ENCODE results near the gene TTN. TPM values are rescaled to one million over a fixed set of nuclear protein-coding genes. Genes with fewer than 3 reads are reported as not detected.
"Not testable (repeated sequence)": the region's sequence is repeated elsewhere in the genome, so short reads cannot be mapped to it uniquely, and the experiment has no call there.

The TTN gene
- total RNA-seq, 1 donor from 2014 or later, result 2.0 TPM

- intact Hi-C loops (cut with DNase I), result no loop called here
- no peaks in the 10 kb centered on the region for H3K36me3 ChIP-seq
- H3K9me3 ChIP-seq, result no peaks in the 10 kb centered on the region
- H3K27ac ChIP-seq, result no peak overlapping the region
- H3K27me3 ChIP-seq, result no peaks in the 10 kb centered on the region
- DNase-seq (ENCODE audit: extremely low spot score in 2 of 2), result no peak
- TF ChIP-seq, protein P1, sequence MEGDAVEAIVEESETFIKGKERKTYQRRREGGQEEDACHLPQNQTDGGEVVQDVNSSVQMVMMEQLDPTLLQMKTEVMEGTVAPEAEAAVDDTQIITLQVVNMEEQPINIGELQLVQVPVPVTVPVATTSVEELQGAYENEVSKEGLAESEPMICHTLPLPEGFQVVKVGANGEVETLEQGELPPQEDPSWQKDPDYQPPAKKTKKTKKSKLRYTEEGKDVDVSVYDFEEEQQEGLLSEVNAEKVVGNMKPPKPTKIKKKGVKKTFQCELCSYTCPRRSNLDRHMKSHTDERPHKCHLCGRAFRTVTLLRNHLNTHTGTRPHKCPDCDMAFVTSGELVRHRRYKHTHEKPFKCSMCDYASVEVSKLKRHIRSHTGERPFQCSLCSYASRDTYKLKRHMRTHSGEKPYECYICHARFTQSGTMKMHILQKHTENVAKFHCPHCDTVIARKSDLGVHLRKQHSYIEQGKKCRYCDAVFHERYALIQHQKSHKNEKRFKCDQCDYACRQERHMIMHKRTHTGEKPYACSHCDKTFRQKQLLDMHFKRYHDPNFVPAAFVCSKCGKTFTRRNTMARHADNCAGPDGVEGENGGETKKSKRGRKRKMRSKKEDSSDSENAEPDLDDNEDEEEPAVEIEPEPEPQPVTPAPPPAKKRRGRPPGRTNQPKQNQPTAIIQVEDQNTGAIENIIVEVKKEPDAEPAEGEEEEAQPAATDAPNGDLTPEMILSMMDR (IDR thresholded peaks at IDR 0.05), result no peak
- TF ChIP-seq POLR2A (IDR thresholded peaks at IDR 0.05) (no peak), POLR2AphosphoS5 (IDR thresholded peaks at IDR 0.05; ENCODE audit: insufficient read depth in 1 of 2, low read depth in 1 of 2) (no peak)
- no peak overlapping the region for H3K4me3 ChIP-seq
- no peaks in the 10 kb centered on the region for H3K4me1 ChIP-seq
These were observed 127.3 kb downstream of the TTN start for GRCh38 chr2:178679891-178680290.

DNA sequence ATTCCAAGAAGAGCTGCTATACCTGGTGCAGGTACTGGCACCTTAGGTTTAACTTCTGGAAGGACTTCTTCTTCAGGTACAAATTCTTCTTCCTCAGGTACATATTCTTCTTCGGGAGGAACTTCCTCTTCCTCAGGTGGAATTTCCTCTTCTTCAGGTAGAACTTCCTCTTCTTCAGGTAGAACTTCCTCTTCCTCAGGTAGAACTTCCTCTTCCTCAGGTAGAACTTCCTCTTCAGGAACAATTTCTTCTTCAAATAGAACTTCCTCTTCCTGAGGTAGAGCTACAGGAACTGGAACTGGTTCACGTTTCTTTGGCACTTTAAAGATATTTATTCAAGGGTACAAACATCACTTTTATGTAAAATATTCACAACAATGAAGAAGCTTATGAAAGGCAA is 129.6 kb downstream of the TTN start:
- Histone ChIP-seq H3K36me3 (no peaks in the 10 kb centered on the region), H3K9me3 (no peaks in the 10 kb centered on the region), H3K27me3 (no peaks in the 10 kb centered on the region), H3K4me3 (no peak overlapping the region), H3K4me1 (no peaks in the 10 kb centered on the region), H3K27ac (no peak overlapping the region)
- no peak for DNase-seq (ENCODE audit: extremely low spot score in 2 of 2)
- TF ChIP-seq, protein P1 (IDR thresholded peaks at IDR 0.05), result no peak
- TF ChIP-seq POLR2A (IDR thresholded peaks at IDR 0.05), result no peak
- no peak for TF ChIP-seq POLR2AphosphoS5 (IDR thresholded peaks at IDR 0.05; ENCODE audit: insufficient read depth in 1 of 2, low read depth in 1 of 2)
- intact Hi-C loops (cut with DNase I), result no loop called here

- no peak overlapping the region for H3K27ac ChIP-seq
- H3K4me1 ChIP-seq, result no peaks in the 10 kb centered on the region
- H3K27me3 ChIP-seq, result no peaks in the 10 kb centered on the region
- no peaks in the 10 kb centered on the region for H3K36me3 ChIP-seq
- intact Hi-C loops (cut with DNase I), result no loop called here
- H3K9me3 ChIP-seq, result no peaks in the 10 kb centered on the region
- DNase-seq (ENCODE audit: extremely low spot score in 2 of 2), result no peak
- TF ChIP-seq POLR2A (IDR thresholded peaks at IDR 0.05) (no peak), POLR2AphosphoS5 (IDR thresholded peaks at IDR 0.05; ENCODE audit: insufficient read depth in 1 of 2, low read depth in 1 of 2) (no peak)
- TF ChIP-seq, protein P1 (IDR thresholded peaks at IDR 0.05), result no peak
- H3K4me3 ChIP-seq, result no peak overlapping the region
These were observed 131.2 kb downstream of the TTN start for GRCh38 chr2:178676046-178676445.

DNA sequence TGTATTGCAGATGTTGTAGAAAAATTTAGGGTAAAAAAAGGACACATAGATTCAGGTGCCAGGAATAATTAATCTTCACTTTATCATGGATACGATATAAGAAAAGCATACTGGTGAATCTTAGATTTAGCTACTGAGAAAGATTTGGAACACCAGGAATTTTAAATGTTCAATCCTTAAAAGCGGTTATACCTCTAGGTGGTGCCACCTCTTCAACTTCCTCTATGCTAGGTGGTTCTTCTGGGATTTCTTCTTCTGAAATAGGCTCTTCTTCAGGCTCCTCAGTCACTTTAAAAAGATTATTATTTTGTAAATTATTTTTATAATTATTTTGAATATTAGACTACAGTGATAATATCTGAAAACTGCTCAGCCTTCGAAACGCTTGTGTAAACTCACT is 133.1 kb downstream of the TTN start:
- no peak overlapping the region for H3K27ac ChIP-seq
- DNase-seq (ENCODE audit: extremely low spot score in 2 of 2), result no peak
- H3K4me1 ChIP-seq, result no peaks in the 10 kb centered on the region
- intact Hi-C loops (cut with DNase I), result no loop called here
- H3K27me3 ChIP-seq, result no peaks in the 10 kb centered on the region
- TF ChIP-seq POLR2A (IDR thresholded peaks at IDR 0.05), result no peak
- TF ChIP-seq, protein P1 (IDR thresholded peaks at IDR 0.05), result no peak
- TF ChIP-seq POLR2AphosphoS5 (IDR thresholded peaks at IDR 0.05; ENCODE audit: insufficient read depth in 1 of 2, low read depth in 1 of 2), result no peak
- H3K4me3 ChIP-seq, result no peak overlapping the region
- H3K9me3 ChIP-seq, result no peaks in the 10 kb centered on the region
- H3K36me3 ChIP-seq, result no peaks in the 10 kb centered on the region

- TF ChIP-seq, protein P1 (IDR thresholded peaks at IDR 0.05), result no peak
- Histone ChIP-seq H3K4me1 (no peaks in the 10 kb centered on the region), H3K4me3 (no peak overlapping the region), H3K27ac (no peak overlapping the region), H3K27me3 (no peaks in the 10 kb centered on the region), H3K36me3 (no peaks in the 10 kb centered on the region), H3K9me3 (no peaks in the 10 kb centered on the region)
- intact Hi-C loops (cut with DNase I), result no loop called here
- DNase-seq (ENCODE audit: extremely low spot score in 2 of 2), result no peak
These were observed 140.8 kb downstream of the TTN start for GRCh38 chr2:178666458-178666857.

DNA sequence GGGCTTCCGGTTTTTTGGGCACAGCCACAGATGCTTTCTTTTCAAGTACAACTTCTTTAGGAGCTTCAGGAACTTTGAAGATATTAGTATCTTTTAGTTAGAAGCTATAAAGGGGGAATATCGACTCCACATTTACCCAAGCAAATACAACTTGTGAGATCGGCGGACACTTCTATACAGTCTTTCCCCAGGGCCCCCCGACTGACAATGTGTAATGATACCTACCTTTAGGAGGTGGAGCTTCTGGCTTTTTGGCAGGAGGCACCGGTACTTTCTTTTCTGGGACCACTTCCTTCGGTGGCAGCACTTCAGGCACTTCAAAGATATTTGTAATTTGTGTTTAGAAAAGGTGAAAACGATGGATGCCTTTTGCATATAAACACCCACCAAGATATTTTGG is 148.7 kb downstream of the TTN start:
- intact Hi-C loops (cut with DNase I); H3K27ac ChIP-seq; H3K4me3 ChIP-seq; H3K27me3 ChIP-seq; H3K36me3 ChIP-seq; H3K9me3 ChIP-seq; H3K4me1 ChIP-seq; DNase-seq (ENCODE audit: extremely low spot score in 2 of 2): not testable (repeated sequence)

All from vagina (tissue), 2 donors.